Measurements from ENCODE around the gene NDUFAF3. TPM values are rescaled to one million over a fixed set of nuclear protein-coding genes. Genes with fewer than 3 reads are reported as not detected.

Gene NDUFAF3
- total RNA-seq, 1 experiment from 2014 or later: 40.7 TPM

GRCh38 chr3:48991851-48992545, 29.9 kb upstream of the NDUFAF3 start:
- H3K27ac ChIP-seq (ENCODE audit: insufficient read length, low read depth, low read length): no peak overlapping the region
- DNase-seq: no peak
- H3K9ac ChIP-seq (ENCODE audit: extremely low read depth, insufficient read length, low read length): no peak overlapping the region
- H3K9me3 ChIP-seq (ENCODE audit: control insufficient read depth, low read depth, low read length): no peaks in the 10 kb centered on the region
- no peak overlapping the region for H2AK5ac ChIP-seq (ENCODE audit: insufficient read length, low read length)
- no peak overlapping the region for H2AFZ ChIP-seq (ENCODE audit: low read length)
- peaks cover 21% of the 10 kb centered on the region for H3K23me2 ChIP-seq (ENCODE audit: insufficient read length, low read depth, low read length, poor library complexity, severe bottlenecking)
- no peak overlapping the region for H2BK120ac ChIP-seq (ENCODE audit: low read depth, low read length, poor library complexity, severe bottlenecking)
- no peak overlapping the region for H3K23ac ChIP-seq (ENCODE audit: insufficient read length, low read depth, low read length)
- H3K27me3 ChIP-seq (ENCODE audit: insufficient read depth, low read length): no peaks in the 10 kb centered on the region
- Mint-ChIP-seq H3K4me1 (peaks cover 20 to 23% of the 10 kb centered on the region in 2 experiments), H3K36me3 (ENCODE audit: insufficient read depth in 1 of 3, low read depth in 3 of 3) (peaks cover 5 to 24% (median 14%) of the 10 kb centered on the region in 3 experiments), H3K9me3 (no peaks in the 10 kb centered on the region), H3K27me3 (ENCODE audit: low read depth) (no peaks in the 10 kb centered on the region; the same call in 1 of the 2 replicates), H3K27ac (no peak overlapping the region; a peak in 1 of 7 replicates), H3K4me3 (peak overlapping the region; percentile 68 to 86; a peak in 4 of 5 replicates)
- WGBS (ENCODE audit: extremely low coverage, insufficient read length, low lambda C conversion rate): no CpG with 5 or more reads among the region's 5 CpGs
- H3K14ac ChIP-seq (ENCODE audit: insufficient read depth, low read length): no peak overlapping the region
- no peak overlapping the region for H2BK5ac ChIP-seq (ENCODE audit: insufficient read length, low read length)
- no peak for TF ChIP-seq CTCF (conservative IDR thresholded peaks at IDR 0.05)
- H2BK20ac ChIP-seq (ENCODE audit: low read depth, low read length, poor library complexity, severe bottlenecking): no peak overlapping the region
- no peak overlapping the region for H2BK12ac ChIP-seq (ENCODE audit: insufficient read length, low read depth, low read length)
- no peak overlapping the region for H3T11ph ChIP-seq (ENCODE audit: low read length)
- no peak overlapping the region for H3K18ac ChIP-seq (ENCODE audit: insufficient read length, low read depth, low read length)
- no peak overlapping the region for H3K56ac ChIP-seq (ENCODE audit: insufficient read length, low read depth, low read length)
- H3K4me1 ChIP-seq (ENCODE audit: insufficient read depth, low read length): peaks cover 11% of the 10 kb centered on the region; the same call in 1 of the 2 replicates
- no peak overlapping the region for H4K5ac ChIP-seq (ENCODE audit: insufficient read length, low read depth, low read length)
- no peaks in the 10 kb centered on the region; the same call in 1 of the 2 replicates for H3K79me2 ChIP-seq (ENCODE audit: insufficient read depth, low read length)
- no peak overlapping the region for H2BK15ac ChIP-seq (ENCODE audit: low read depth, low read length)
- peak overlapping the region; percentile 90 for H3K4me2 ChIP-seq (ENCODE audit: insufficient read depth, insufficient read length, low read length)
- H4K8ac ChIP-seq (replicated peaks; ENCODE audit: insufficient read length, low read depth, low read length): no peak overlapping the region
- no peaks in the 10 kb centered on the region for H4K20me1 ChIP-seq (ENCODE audit: control insufficient read depth, insufficient read depth, insufficient read length)
- no peak overlapping the region for H3K4ac ChIP-seq (ENCODE audit: low read depth, low read length)
- H4K91ac ChIP-seq (ENCODE audit: insufficient read length, low read depth, low read length): no peak overlapping the region
- H3K79me1 ChIP-seq (ENCODE audit: insufficient read depth, low read depth, low read length, poor library complexity, severe bottlenecking): no peaks in the 10 kb centered on the region

Data from H9 (cell line).